IMR-90 (cell line): ENCODE results near the gene EPHA2. TPM values are rescaled to one million over a fixed set of nuclear protein-coding genes. Genes with fewer than 3 reads are reported as not detected.

Source experiments
- ATAC-seq: fragments of 200-7000 bp; cut with Tn5 transposase; 2 replicates; pipeline ENCODE4 v1.9.1; 2020; ENCODE audit warnings: low read depth, mild to moderate bottlenecking, moderate library complexity
- BruUV-seq: library from RNA; stranded (reverse); fragments of 400-500 nt; replicated peaks from 2 replicates; lab custom pipeline; 2021; lab: Mats Ljungman, UMichigan
- CTCF ChIA-PET: fragments of 300-600 bp; formaldehyde crosslinking; extraction: SDS; loops from one replicate; lab custom pipeline; 2021; ENCODE audit warnings: antibody characterized with exemption; lab: Yijun Ruan, JAX
- POLR2A ChIA-PET: fragments of 300-600 bp; sonication (Branson Sonifier 250); formaldehyde crosslinking; loops from one replicate; lab custom pipeline; 2022; ENCODE audit warnings: antibody characterized with exemption; ENCODE audit not compliant: unreplicated experiment; lab: Charles Lee
- DNase-seq: peaks from one replicate; pipeline ENCODE4 v3.0.0; 2013
- H2AFZ ChIP-seq: replicated peaks from 2 replicates; pipeline ENCODE3; 2013; ENCODE audit warnings: low read length, mild to moderate bottlenecking; ENCODE audit not compliant: poor library complexity
- H2AK5ac ChIP-seq: 2 replicates; pipeline ENCODE4 v1.6.1; 2013; ENCODE audit warnings: low read depth, low read length, inconsistent platforms
- H2AK9ac ChIP-seq: replicated peaks from 2 replicates; pipeline ENCODE3; 2013; ENCODE audit warnings: mild to moderate bottlenecking, low read depth, low read length, moderate library complexity; ENCODE audit not compliant: poor library complexity
- H2BK120ac ChIP-seq: 2 replicates; pipeline ENCODE4 v1.6.1; 2013; ENCODE audit warnings: low read depth, low read length, inconsistent platforms
- H2BK15ac ChIP-seq: 3 replicates; pipeline ENCODE4 v1.6.1; 2013; ENCODE audit warnings: low read depth, low read length, inconsistent platforms
- H2BK20ac ChIP-seq: 2 replicates; pipeline ENCODE4 v1.6.1; 2013; ENCODE audit warnings: low read depth, mild to moderate bottlenecking, inconsistent platforms, low read length, moderate library complexity
- H2BK5ac ChIP-seq: 2 replicates; pipeline ENCODE4 v1.6.1; 2013; ENCODE audit warnings: mild to moderate bottlenecking, low read depth, low read length, inconsistent platforms; ENCODE audit not compliant: poor library complexity, severe bottlenecking
- H3K14ac ChIP-seq: replicated peaks from 2 replicates; pipeline ENCODE4 v1.6.1; 2013; ENCODE audit warnings: low read depth, low read length, inconsistent platforms
- H3K18ac ChIP-seq: 2 replicates; pipeline ENCODE4 v1.6.1; 2013; ENCODE audit warnings: low read depth, low read length, control low read depth
- H3K23ac ChIP-seq: 2 replicates; pipeline ENCODE4 v1.6.1; 2013; ENCODE audit warnings: low read depth, low read length, inconsistent platforms
- H3K27ac ChIP-seq: 2 replicates; pipeline ENCODE4 v1.5.1; 2013; ENCODE audit warnings: mild to moderate bottlenecking, control low read depth, low read length; ENCODE audit not compliant: insufficient read depth
- H3K27me3 ChIP-seq: 2 replicates; pipeline ENCODE4 v1.6.1; 2013; ENCODE audit warnings: low read length; ENCODE audit not compliant: control insufficient read depth, insufficient read depth
- H3K36me3 ChIP-seq: 2 replicates; pipeline ENCODE4 v1.6.1; 2013; ENCODE audit warnings: low read length, mixed read lengths; ENCODE audit not compliant: control insufficient read depth, insufficient read depth
- H3K4ac ChIP-seq: 2 replicates; pipeline ENCODE4 v1.6.1; 2013; ENCODE audit warnings: low read depth, low read length, inconsistent platforms
- H3K4me1 ChIP-seq: 2 replicates; pipeline ENCODE4 v1.6.1; 2013; ENCODE audit warnings: low read length, mixed read lengths; ENCODE audit not compliant: control insufficient read depth, insufficient read depth
- H3K4me2 ChIP-seq: 2 replicates; pipeline ENCODE4 v1.6.1; 2013; ENCODE audit warnings: low read depth, mild to moderate bottlenecking, control low read depth, low read length, moderate library complexity
- H3K4me3 ChIP-seq: 2 replicates; pipeline ENCODE4 v1.5.1; 2013; ENCODE audit warnings: low read depth, mild to moderate bottlenecking, control low read depth, low read length, moderate library complexity; ENCODE audit not compliant: insufficient read depth
- H3K56ac ChIP-seq: 2 replicates; pipeline ENCODE4 v1.6.1; 2013; ENCODE audit warnings: low read length, inconsistent platforms; ENCODE audit not compliant: insufficient read depth; ENCODE audit errors: extremely low read depth
- H3K79me1 ChIP-seq, 2 experiments: 2 replicates each; pipeline ENCODE4 v1.6.1; 2013; ENCODE audit warnings: low read length in 2 of 2, inconsistent platforms in 1 of 2, low read depth in 1 of 2
- H3K9ac ChIP-seq: 2 replicates; pipeline ENCODE4 v1.6.1; 2013; ENCODE audit warnings: low read depth, low read length, control low read depth
- H3K9me1 ChIP-seq: 2 replicates; pipeline ENCODE4 v1.6.1; 2013; ENCODE audit warnings: low read length, inconsistent platforms; ENCODE audit not compliant: insufficient read depth
- H3K9me3 ChIP-seq: 2 replicates; pipeline ENCODE4 v1.6.1; 2013; ENCODE audit warnings: low read length; ENCODE audit not compliant: control insufficient read depth, insufficient read depth
- H4K20me1 ChIP-seq: 2 replicates; pipeline ENCODE4 v1.6.1; 2013; ENCODE audit warnings: low read length, inconsistent platforms; ENCODE audit not compliant: insufficient read depth
- H4K5ac ChIP-seq: 2 replicates; pipeline ENCODE4 v1.6.1; 2013; ENCODE audit warnings: mild to moderate bottlenecking, low read depth, low read length, control low read depth
- H4K8ac ChIP-seq, 2 experiments: 2 replicates each; pipeline ENCODE4 v1.6.1; 2013; ENCODE audit warnings: low read depth in 2 of 2, low read length in 2 of 2, control low read depth in 1 of 2, inconsistent platforms in 1 of 2
- H4K91ac ChIP-seq: 2 replicates; pipeline ENCODE4 v1.6.1; 2013; ENCODE audit warnings: low read depth, low read length, inconsistent platforms; ENCODE audit not compliant: insufficient read depth
- CEBPB ChIP-seq: IDR thresholded peaks from 2 replicates; pipeline ENCODE4 v1.6.1; 2012; ENCODE audit warnings: low read depth, low read length, improper control_type of control experiment
- RAD21 ChIP-seq: IDR thresholded peaks from 2 replicates; pipeline ENCODE4 v1.6.1; 2012; ENCODE audit warnings: low read length, improper control_type of control experiment
- USF2 ChIP-seq: fragments of 150-350 bp; IDR thresholded peaks from 2 replicates; pipeline ENCODE4 v1.6.1; 2017; ENCODE audit warnings: mild to moderate bottlenecking, antibody characterized with exemption, low read length, low read depth
- WGBS, 2 experiments: methylation state at CpG; one replicate each; pipeline versions ENCODE4 v1.1.5 to v1.1.7; 2013; ENCODE audit warnings: missing lambda C conversion rate in 2 of 2; ENCODE audit not compliant: insufficient read length in 1 of 2; ENCODE audit errors: extremely low coverage in 2 of 2; 5-methylcytosine and 5-hydroxymethylcytosine counted together
- dilution Hi-C: fragments of 300-500 bp; cut with HindIII; formaldehyde crosslinking; loops from one replicate; pipeline ENCODE4 v1.14.3; 2018; ENCODE audit warnings: low sequenced_read_pairs; ENCODE audit not compliant: unreplicated experiment
- in situ Hi-C: fragments of 300-500 bp; cut with MboI; formaldehyde crosslinking; loops from 3 replicates; pipeline ENCODE4 v1.14.3; 2019; ENCODE audit warnings: low sequenced_read_pairs, inconsistent platforms, mixed read lengths
- intact Hi-C: fragments of 100-400 bp; cut with micrococcal nuclease; formaldehyde crosslinking; loops from 2 replicates; pipeline ENCODE4 v1.10.0; 2022
- polyA plus RNA-seq, 3 experiments: library from polyadenylated mRNA; depleted of rRNA; stranded (reverse); fragments of >200 nt; gene quantifications; 2 replicates each; pipeline ENCODE4 v1.2.3, GENCODE V29; 2012; ENCODE audit warnings: low replicate concordance in 1 of 3
- total RNA-seq: library from RNA; depleted of rRNA; stranded (reverse); fragments of >200 nt; gene quantifications from 2 replicates; pipeline ENCODE4 v1.2.3, GENCODE V29; 2012

Gene EPHA2
- total and polyA plus RNA-seq, 2 of the 4 experiments (the other 2 are of a cell fraction) = 24.0 to 72.6 TPM

GRCh38 chr1:16183179-16183578 lies 27.3 kb upstream of the EPHA2 start:
- peak; percentile 78 for DNase-seq
- POLR2A ChIA-PET = no interaction called here
- Histone ChIP-seq H3K18ac (no peak overlapping the region), H3K56ac (no peak overlapping the region), H2AK9ac (peak overlapping the region; percentile 35), H3K4me2 (no peak overlapping the region), H2AK5ac (peak overlapping the region; percentile 62; the same call in 1 of the 2 replicates), H2BK120ac (peak overlapping the region; percentile 60), H3K9ac (no peak overlapping the region), H4K91ac (no peak overlapping the region), H2BK20ac (peak overlapping the region; percentile 67), H3K27me3 (no peaks in the 10 kb centered on the region), H3K9me1 (peaks cover 5% of the 10 kb centered on the region), H4K8ac (peak overlapping the region in 1 of 2 experiments; percentile 9; a peak in 2 of 4 replicates), H3K27ac (no peak overlapping the region), H3K14ac (no peak overlapping the region), H3K4ac (peak overlapping the region; percentile 49), H3K36me3 (no peaks in the 10 kb centered on the region), H3K4me3 (no peak overlapping the region), H3K4me1 (peaks cover 19% of the 10 kb centered on the region), H2BK15ac (peak overlapping the region; percentile 72; the same call in 2 of the 3 replicates), H4K20me1 (no peaks in the 10 kb centered on the region), H2AFZ (no peak overlapping the region), H2BK5ac (no peak overlapping the region), H3K9me3 (no peaks in the 10 kb centered on the region), H3K23ac (no peak overlapping the region), H3K79me1 (peaks cover 5 to 20% of the 10 kb centered on the region in 2 experiments; a peak in 3 of 4 replicates), H4K5ac (no peak overlapping the region)
- dilution Hi-C loops = no loop called here
- CTCF ChIA-PET = interaction anchor here (1.0 kb wide), 1 partner anchor 103 kb away, joined by 5 read pairs; no protein-coding TSS in a partner anchor
- in situ Hi-C loops = loop anchor here (5.0 to 25.0 kb wide), 2 partner anchors 106 to 396 kb away; no protein-coding TSS in a partner anchor
- WGBS, 2 experiments = 73% methylated on average over 5 of the region's 13 CpGs; no CpG with 5 or more reads in 1 of the 2 experiments
- TF ChIP-seq USF2 = no peak
- peak; percentile 77 for TF ChIP-seq CEBPB
- TF ChIP-seq RAD21 = no peak
- intact Hi-C loops = loop anchor here (5.0 kb wide), 1 partner anchor 386 kb away; no protein-coding TSS in a partner anchor
- no peak for ATAC-seq
- no TSS peak for BruUV-seq
